GM12878 (cell line): Measurements from ENCODE around the gene AHCYL2.

ENCODE experiments used
- BCL11A ChIP-seq: IDR thresholded peaks from 2 replicates; pipeline ENCODE4 v1.6.1; 2011; ENCODE audit warnings: low read depth, low read length
- EGR1 ChIP-seq, 2 experiments: IDR thresholded peaks; 1 replicate in 1 of 2; 2 replicates in 1 of 2; pipeline ENCODE4 v1.6.1; 2011 to 2012; ENCODE audit warnings: low read depth in 2 of 2, low read length in 2 of 2, borderline replicate concordance in 1 of 2, mild to moderate bottlenecking in 1 of 2, moderate library complexity in 1 of 2
- HCFC1 ChIP-seq: fragments of 150-350 bp; IDR thresholded peaks from 2 replicates; pipeline ENCODE4 v1.6.1; 2014; ENCODE audit warnings: low read length
- JUND ChIP-seq: IDR thresholded peaks from 2 replicates; pipeline ENCODE4 v1.6.1; 2012; ENCODE audit warnings: low read depth, mild to moderate bottlenecking, low read length, improper control_type of control experiment, moderate library complexity
- POLR2AphosphoS2 ChIP-seq: IDR thresholded peaks from 2 replicates; pipeline ENCODE4 v1.6.1; 2011; ENCODE audit warnings: low read depth, mild to moderate bottlenecking, low read length, improper control_type of control experiment, moderate library complexity
- POLR2AphosphoS5 ChIP-seq: IDR thresholded peaks from 2 replicates; pipeline ENCODE4 v1.6.1; 2011; ENCODE audit warnings: mild to moderate bottlenecking, low read length, inconsistent platforms
- SMC3 ChIP-seq: IDR thresholded peaks from 2 replicates; pipeline ENCODE4 v1.6.1; 2011; ENCODE audit warnings: low read length, improper control_type of control experiment, borderline replicate concordance
- TF ChIP-seq, protein P1 (sequence below): fragments of 450-650 bp; IDR thresholded peaks from 2 replicates; pipeline ENCODE4 v1.6.1; 2014; ENCODE audit warnings: mild to moderate bottlenecking
- TF ChIP-seq, protein P2 (sequence below), 3 experiments: IDR thresholded peaks in 2 of 3; conservative IDR thresholded peaks in 1 of 3; 2 replicates each; pipeline ENCODE4 v1.5.1; 2011; ENCODE audit warnings: low read depth in 3 of 3, low read length in 3 of 3, mild to moderate bottlenecking in 3 of 3, control low read depth in 2 of 3, moderate library complexity in 2 of 3, inconsistent platforms in 1 of 3, mixed read lengths in 1 of 3; ENCODE audit not compliant: control insufficient read depth in 2 of 3, insufficient read depth in 1 of 3; ENCODE audit errors: extremely low read depth in 1 of 3
- TF ChIP-seq, protein P3 (sequence below): fragments of 450-650 bp; conservative IDR thresholded peaks from 2 replicates; pipeline ENCODE4 v1.6.1; 2017; ENCODE audit warnings: mild to moderate bottlenecking, moderate library complexity
- TF ChIP-seq, protein P4 (sequence below): IDR thresholded peaks from 2 replicates; pipeline ENCODE4 v1.6.1; 2011; ENCODE audit warnings: borderline replicate concordance, low read depth, mild to moderate bottlenecking, moderate library complexity, mixed read lengths, low read length; ENCODE audit not compliant: insufficient read depth; ENCODE audit errors: extremely low read length

DNA sequence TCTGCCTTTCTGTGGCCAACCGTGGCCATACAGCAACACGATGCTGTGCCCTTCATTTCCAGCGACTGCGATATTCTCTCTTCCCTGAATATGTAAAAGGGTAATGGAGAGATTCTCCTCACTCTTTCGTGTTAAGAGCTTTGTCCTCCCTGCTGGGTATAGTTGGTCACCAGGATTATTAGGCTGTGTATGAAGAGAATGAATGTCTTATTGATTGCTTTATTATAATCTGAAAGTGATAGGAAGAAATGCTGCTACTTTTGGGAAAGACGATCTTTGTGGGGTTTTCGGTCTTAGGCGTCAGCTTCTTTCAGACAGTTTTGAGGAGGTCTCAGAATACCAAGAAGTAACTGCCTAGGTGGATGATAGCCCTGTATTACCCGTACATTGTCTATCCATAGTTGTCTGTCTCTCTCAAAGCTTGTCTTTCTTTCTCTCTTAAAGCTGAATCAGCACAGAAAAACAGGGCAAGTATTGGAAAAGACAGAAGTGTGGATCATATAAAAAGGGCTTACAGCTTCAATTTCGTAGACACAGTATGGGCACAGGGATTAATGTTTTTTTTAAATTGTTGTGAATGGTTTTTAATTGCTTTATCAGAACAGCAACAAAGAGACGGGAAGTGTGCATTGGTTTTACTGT, 1.2 kb downstream of the AHCYL2 start:
- no peak for TF ChIP-seq EGR1 (IDR thresholded peaks at IDR 0.05; ENCODE audit: borderline replicate concordance in 1 of 2, low read depth in 2 of 2, low read length in 2 of 2)
- TF ChIP-seq, protein P1, sequence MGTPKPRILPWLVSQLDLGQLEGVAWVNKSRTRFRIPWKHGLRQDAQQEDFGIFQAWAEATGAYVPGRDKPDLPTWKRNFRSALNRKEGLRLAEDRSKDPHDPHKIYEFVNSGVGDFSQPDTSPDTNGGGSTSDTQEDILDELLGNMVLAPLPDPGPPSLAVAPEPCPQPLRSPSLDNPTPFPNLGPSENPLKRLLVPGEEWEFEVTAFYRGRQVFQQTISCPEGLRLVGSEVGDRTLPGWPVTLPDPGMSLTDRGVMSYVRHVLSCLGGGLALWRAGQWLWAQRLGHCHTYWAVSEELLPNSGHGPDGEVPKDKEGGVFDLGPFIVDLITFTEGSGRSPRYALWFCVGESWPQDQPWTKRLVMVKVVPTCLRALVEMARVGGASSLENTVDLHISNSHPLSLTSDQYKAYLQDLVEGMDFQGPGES = no peak
- no peak for TF ChIP-seq SMC3
- TF ChIP-seq BCL11A = no peak
- TF ChIP-seq, protein P2, sequence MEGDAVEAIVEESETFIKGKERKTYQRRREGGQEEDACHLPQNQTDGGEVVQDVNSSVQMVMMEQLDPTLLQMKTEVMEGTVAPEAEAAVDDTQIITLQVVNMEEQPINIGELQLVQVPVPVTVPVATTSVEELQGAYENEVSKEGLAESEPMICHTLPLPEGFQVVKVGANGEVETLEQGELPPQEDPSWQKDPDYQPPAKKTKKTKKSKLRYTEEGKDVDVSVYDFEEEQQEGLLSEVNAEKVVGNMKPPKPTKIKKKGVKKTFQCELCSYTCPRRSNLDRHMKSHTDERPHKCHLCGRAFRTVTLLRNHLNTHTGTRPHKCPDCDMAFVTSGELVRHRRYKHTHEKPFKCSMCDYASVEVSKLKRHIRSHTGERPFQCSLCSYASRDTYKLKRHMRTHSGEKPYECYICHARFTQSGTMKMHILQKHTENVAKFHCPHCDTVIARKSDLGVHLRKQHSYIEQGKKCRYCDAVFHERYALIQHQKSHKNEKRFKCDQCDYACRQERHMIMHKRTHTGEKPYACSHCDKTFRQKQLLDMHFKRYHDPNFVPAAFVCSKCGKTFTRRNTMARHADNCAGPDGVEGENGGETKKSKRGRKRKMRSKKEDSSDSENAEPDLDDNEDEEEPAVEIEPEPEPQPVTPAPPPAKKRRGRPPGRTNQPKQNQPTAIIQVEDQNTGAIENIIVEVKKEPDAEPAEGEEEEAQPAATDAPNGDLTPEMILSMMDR (IDR thresholded peaks at IDR 0.05 in 2 of 3, conservative IDR thresholded peaks at IDR 0.05 in 1 of 3; ENCODE audit: control insufficient read depth in 2 of 3, extremely low read depth in 1 of 3, insufficient read depth in 1 of 3, low read depth in 3 of 3, low read length in 3 of 3) = no peak
- TF ChIP-seq, protein P3, sequence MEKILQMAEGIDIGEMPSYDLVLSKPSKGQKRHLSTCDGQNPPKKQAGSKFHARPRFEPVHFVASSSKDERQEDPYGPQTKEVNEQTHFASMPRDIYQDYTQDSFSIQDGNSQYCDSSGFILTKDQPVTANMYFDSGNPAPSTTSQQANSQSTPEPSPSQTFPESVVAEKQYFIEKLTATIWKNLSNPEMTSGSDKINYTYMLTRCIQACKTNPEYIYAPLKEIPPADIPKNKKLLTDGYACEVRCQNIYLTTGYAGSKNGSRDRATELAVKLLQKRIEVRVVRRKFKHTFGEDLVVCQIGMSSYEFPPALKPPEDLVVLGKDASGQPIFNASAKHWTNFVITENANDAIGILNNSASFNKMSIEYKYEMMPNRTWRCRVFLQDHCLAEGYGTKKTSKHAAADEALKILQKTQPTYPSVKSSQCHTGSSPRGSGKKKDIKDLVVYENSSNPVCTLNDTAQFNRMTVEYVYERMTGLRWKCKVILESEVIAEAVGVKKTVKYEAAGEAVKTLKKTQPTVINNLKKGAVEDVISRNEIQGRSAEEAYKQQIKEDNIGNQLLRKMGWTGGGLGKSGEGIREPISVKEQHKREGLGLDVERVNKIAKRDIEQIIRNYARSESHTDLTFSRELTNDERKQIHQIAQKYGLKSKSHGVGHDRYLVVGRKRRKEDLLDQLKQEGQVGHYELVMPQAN = no peak
- TF ChIP-seq, protein P4, sequence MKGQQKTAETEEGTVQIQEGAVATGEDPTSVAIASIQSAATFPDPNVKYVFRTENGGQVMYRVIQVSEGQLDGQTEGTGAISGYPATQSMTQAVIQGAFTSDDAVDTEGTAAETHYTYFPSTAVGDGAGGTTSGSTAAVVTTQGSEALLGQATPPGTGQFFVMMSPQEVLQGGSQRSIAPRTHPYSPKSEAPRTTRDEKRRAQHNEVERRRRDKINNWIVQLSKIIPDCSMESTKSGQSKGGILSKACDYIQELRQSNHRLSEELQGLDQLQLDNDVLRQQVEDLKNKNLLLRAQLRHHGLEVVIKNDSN = no peak
- no peak for TF ChIP-seq POLR2AphosphoS5
- no peak for TF ChIP-seq POLR2AphosphoS2
- TF ChIP-seq HCFC1 = no peak
- no peak for TF ChIP-seq JUND
